Measurements from ENCODE around the gene LY6G5B.

LY6G5B gene

DNA sequence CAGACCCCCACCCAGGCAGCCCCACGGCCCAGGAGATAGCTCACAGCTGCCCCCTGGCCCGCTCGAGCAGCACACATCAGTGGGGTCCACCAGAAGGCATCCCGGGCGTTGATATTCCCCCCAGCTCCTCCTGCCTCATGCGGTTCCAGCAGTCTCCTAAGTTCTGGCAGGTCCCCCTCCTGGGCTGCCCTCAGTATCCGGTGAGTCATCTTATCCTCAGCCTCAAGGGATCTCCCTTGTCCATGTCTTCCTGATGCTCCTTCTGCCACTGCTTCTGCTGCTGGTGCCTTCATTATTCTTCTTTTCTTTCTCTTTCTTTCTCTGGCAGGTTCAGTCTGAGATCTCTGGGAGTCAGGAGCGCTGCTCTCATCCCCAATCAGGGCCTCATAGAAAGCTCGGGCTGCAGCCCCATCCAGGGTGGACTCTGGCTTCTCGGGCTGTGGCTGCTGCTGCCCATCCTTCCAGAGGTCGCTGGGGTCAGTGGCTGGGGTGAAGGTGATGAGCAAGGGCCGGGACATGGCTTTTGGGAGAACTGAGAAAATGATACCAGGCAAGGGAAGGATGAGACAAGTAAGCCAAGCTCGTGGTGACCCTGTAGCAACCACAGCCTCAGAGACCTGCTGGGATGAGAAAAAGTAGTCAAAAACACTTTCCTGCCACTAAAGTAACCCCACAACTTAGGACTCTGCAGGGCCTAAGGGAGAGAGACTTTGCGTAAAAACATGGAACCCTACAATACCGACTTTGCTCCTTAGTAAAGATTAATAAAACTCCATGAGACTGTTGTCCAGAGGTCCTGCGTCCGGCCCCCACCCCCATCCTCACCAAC lies 5.6 kb upstream of the LY6G5B start:
- no peak for DNase-seq

DNA sequence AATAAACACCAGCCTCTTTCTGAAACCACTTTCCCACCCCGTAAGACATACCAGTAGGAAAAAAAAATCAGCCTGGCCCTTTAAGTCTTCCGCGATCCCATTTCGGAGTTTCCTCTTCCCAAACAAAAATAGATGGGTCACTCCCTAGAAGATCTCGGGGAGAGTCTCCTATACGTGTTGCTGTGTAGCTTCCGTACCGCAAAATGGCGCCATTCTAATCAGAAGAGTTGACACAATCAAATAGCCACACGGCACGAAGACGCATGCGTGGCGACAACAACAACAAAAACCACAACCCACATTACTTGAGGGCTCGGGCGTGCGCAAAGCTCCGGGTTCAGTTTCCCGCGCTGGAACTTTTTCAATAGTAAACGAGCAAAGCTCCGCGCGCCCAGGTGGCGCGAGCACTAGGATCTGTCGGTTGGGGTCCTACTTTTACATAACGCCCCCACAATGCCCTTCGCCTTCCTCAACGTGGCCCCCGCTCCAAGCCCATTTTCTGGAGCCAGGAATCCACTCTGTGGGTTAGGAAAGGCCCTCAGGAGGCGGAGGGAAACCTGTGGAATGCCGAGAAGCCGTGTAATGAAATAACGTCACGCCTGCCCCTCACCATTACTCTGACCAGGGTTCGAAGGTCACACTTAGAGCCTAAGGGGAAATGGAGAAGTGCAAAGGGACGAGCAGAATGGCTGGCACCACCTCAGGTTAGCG lies 4.8 kb upstream of the LY6G5B start, which contains the start of gene GPANK1:
Gene GPANK1, minus strand, starts transcription at position 208 of the 711 bp plus-strand sequence. CDS start 519 bp downstream, outside the sequence.
- DNase-seq = peak; percentile 80 to 90

DNA sequence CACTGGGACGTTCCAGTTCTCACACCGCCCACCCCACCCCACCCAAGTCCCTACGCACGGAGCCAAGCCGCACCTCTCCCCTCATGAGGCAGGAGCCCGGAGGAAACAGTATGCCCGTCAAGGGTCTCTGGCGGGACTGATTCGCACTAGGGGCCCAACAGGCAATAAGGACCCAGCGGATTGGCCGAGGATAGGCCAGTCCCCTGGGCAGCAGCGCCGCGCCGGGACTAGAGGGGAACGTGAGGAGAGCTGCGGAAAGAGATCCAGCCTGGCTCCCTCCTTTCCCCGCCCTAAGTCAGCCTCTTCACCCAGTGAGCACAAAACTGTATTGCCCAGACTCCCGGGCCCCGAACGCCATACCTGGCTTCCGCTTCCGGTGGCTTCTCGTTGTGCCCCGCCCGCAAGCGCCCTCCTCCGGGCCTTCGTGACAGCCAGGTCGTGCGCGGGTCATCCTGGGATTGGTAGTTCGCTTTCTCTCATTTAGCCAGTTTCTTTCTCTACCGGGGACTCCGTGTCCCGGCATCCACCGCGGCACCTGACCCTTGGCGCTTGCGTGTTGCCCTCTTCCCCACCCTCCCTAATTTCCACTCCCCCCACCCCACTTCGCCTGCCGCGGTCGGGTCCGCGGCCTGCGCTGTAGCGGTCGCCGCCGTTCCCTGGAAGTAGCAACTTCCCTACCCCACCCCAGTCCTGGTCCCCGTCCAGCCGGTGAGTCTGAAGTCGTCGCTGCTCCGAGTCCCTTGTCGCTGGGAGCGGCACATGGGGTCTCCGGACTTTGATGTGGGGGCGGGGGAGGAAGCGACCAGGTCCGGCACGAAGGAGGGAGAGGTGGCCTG lies 4.1 kb upstream of the LY6G5B start, which contains the start of gene CSNK2B:
Gene CSNK2B, plus strand, starts transcription at position 580 of the 836 bp plus-strand sequence. CDS start 752 bp downstream, outside the sequence.
- DNase-seq = peak; percentile 97 to 98

DNA sequence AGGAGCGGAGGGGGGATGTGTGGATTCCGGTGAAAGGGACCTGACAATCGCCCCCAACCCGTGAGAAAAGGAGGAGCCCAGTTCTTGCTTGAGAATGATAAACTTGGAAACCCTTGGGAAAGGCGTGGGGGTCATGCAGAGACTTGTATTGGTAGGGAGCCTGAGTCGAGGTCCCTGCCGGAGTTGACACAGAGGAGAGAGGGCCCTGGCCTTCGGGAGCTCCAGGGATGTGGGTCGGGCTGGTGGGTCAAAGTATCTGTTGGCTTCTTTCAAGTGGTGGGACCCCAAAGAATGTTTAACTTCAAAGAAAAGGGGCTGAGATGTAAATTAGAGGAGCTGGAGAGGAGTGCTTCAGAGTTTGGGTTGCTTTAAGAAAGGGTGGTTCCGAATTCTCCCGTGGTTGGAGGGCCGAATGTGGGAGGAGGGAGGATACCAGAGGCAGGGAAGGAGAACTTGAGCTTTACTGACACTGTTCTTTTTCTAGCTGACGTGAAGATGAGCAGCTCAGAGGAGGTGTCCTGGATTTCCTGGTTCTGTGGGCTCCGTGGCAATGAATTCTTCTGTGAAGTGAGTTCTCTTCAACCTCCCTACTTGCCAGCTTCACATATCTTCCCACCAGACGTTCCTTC lies 3.3 kb upstream of the LY6G5B start:
- no peak for DNase-seq

DNA sequence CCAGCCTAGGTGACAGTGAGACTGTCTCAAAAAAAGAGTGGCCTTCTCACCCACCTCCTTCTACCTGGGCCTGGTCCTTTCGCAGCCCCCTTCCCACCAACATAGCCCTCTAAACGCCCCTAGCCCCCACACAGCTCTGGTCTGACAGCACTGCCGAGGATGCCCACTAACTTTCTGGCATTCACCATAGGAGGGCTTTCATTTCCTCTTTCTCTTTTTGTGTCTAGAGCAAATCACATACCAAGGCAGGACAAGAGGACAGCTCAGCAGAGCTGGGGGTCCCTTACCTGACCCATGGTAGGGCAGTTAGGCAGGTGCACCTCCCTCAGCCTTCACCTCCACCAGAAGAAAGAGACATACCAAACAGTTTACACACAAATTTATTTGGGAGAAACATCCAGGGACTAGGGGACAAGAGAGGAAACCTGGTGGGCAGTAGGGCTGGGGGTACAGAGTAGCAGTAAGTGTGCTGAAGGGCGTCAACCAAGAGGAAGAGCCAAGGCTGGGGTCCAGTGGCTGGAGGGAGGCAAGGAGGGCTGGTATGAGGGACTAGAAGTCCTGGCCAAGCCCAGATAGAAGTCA lies 6.6 kb downstream of the LY6G5B start:
- no peak for DNase-seq

DNA sequence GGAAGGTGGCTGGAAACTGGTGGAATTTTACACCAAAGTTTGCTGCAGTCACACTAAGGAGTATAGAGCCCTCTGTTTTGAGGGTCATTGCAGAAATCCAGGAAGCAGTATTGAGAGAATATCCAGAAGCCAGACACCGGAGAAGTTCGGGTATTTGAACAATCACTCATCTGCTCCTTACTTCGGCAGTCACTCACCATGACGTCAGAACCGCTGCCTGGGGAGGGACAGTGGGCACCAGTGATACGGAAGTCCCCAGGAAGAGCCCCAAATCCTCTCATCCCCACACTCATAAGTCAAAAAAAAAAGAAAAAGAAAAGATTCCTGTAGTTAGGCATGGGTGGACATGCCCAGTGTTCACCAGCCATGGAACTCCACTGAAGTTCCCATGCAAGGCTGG lies 7.1 kb downstream of the LY6G5B start:
- DNase-seq = no peak

DNA sequence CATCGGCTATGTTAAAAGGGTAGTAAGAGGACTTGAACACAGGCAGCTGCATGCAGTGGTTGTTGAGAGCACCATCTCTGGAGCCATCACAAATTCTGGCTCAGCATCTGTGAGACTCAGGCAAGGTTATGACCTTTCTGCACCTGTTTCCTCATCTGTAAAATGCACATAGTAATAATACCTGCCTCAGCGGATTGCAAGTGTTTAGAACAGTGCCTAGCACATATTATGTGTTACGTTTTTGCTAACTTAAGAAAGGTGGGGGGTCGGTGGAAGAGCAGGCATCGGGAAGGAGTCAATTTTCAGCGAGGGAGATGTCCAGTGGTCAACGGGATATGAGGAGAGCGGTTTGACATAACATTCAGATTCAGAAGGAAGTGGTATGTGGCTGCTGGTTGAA lies 8.2 kb downstream of the LY6G5B start:
- no peak for DNase-seq

DNA sequence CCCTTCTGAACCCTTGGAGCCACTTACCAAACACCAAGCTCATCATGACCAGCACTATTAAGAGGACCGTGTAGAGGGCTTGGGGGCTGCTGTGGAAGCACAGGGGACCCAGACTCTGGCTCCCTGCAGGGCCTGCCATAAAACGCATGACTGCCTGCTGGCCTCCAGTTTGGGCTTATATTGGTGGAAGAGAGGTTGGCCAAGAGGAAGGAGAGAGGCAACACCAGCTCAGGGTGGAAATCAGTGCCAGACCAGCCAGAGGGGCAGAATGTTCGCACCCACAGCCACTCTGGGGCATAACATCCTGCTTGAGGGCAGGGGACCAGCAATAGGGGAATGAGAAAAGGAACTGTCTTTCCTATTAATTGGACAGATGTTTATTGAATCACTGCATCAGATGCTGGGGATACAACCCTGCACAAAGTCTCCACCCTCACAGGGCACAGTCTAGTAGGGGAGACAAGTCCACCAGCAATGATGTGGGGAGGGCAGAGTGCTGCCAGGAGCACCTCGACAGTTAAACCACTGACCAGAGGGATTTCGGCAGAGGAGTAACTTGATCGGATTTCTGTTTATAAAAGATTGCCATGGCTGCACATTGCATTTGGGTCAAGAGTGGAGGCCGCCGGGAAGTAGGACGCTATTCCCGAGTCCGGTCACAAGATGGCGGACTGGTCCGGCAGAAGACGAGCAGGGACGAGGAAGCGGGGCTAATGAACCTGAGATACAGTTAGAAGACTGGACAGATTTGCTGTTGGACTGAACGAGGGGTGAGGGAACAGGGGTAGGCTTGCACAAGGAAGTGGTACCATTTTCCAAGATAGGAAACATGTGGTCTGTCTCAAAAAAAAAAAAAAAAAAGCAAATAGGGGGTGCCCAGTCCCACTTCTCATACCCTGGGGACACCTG lies 10.7 kb downstream of the LY6G5B start, which contains the start of gene LY6G5C:
Gene LY6G5C, minus strand, starts transcription at position 842 of the 909 bp plus-strand sequence. Its CDS starts 694 bp downstream, at position 148.
- peak; percentile 80 to 86 for DNase-seq

DNA sequence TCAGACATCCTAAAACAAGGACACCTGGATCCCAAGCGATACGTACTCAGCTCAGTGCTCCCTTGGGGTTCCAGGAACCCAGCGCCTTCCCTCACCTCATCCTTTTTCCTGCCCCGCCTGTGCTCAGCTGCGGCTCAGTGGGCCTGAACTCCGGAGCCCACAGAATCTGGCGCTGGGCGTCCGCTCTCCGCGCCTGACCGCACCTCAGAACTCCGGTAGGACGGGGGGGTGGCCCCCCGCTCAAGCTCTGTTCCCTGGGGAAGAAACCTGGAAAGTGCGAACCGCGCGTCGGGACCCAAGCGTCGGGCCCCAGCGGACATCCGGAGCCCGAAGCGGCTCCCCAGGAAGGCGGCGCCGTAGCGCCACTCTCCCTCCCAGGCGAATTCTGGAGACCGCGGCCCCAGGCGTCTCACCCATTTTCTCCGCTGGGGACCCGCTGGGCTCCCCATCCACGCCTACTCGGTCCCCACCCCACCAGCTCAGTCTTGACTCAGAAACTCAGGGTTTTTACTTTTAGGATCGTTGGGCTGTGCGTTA lies 11.4 kb downstream of the LY6G5B start:
- DNase-seq = peak in 1 of 2 experiments; percentile 32

DNA sequence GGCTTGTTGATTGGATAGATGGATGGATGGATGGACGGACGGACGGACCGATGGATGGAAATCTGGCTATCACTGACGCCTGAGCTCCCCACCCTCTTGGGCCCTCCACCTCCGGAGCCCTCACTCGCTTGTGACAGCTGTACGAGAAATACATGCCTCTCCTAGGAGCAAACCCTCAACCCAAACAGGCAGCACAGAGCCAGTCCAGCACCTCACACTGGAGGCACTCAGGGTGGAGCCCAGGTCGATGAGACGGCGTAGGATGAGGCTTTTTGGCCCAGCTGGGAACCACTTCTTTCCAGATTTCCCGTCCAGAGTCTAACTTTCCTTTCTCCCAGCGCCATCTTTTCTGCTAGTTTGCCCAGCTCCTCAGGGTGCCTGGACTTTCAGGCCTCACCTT lies 13.8 kb downstream of the LY6G5B start:
- no peak for DNase-seq

DNA sequence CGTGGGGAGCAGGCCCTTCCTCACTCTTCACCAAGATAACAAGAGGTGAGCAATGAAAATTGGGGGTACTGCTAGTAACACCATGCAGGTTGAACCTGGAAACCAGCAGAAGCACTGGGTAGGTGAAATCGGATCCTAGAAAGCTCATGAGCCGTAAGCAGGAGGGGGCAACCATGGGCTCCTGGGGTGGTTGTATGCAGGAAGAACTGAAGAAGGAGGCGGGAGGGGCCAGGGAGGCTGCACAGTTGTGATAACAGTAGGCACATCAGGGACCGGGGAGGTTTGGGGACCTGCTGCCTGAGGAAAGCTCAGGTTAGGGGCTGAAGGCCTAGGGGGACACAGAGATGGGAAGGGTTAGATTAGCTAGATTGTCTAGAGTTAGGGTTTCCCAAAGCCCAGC lies 16.7 kb downstream of the LY6G5B start:
- no peak for DNase-seq

DNA sequence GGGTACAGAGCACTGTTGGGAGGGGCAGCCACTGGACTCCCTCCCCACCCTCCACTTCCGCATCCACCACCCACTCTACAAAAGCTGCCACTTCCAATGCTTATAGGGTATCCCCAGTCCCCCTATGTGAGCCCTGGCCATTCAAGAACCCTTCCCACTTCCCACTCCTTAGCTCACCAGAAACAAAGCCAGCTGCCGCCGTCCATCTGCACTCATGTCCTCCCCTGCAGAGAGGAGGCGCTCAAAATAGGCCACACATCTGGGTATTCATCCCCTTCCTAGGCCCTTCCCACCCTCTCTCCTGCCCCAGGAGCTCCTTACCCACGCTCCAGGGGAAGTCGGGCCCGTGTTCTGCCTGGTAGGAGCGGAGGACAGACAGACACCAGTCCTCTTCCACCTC lies 17.5 kb downstream of the LY6G5B start:
- no peak for DNase-seq

DNA sequence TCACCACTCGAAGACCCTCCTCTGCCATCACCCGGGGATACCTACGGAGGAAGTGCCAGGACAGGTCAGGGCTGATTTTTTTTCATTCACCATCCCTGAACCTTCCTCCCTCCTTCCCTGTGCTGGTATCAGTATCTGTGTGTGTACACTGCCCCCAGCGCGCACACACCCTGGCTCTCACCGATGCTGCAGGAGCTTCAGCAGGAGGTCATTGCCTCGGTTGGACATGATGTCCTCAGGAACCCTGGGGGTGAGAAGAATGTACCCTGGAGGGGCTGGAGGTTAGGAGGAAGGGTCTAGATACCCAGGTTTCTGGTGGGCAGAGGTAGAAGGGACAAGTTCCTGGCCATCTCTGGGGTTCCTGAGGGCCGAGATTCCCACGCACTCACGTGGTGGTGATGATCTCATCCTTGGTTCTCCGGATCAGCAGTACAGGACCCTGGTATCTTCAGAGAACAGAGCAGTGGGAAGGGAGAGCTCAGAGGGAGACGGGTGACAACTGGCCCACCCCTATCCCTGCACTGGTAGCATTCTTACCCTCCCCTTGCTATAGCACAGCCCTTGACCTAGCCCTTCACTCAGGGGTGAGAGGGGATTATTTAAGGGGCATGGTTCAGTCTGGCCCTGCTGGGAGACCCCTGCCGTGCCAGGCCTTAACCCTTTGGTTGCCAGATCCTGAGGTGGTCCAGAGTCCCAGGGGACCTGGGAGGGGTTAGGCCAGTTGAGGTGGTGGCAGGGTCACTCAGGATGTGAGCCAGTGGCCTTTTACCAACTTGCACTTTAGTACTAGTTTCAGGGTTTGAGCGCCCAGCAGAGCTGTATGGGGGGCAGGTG lies 18.3 kb downstream of the LY6G5B start:
- no peak for DNase-seq

DNA sequence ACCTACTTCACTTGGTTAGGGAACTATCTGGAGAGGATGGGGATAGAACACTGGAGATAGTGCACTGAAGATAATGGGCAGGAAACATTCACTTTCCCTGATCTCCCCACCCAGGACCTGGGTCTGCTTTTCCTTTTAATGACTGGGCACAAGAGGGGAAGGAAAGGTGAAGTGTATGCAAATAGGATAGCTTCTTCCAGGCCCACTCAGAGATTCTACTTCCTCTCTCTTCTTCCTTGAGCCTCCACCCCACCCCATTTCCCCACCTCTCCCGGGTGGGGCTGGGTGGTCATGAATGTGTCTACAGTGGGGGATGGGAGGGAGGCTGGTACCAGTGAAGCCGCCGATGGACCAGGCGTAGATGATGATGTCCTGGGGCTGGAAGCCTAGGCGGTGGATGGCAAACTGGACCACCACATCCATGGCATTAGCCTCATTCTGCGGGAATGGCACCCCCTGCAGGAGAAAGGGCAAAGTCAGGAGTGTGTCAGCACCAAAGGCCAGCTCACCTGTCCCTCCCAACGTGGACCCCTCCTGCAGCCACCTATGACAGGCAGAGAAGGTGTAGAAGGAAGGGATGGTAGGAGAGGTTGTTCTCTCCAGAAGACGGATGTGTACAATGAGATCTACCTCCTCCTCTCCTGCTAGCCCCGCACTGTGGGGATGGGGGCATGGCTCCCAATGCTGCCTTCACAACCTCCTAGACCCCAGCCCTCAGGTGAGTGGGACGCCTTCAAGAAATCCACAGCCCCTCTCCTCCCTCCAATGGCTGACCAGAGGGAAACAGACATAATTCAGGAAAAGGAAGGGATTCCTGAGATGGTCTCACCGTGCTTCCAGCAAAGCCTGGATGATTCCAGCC lies 19.7 kb downstream of the LY6G5B start:
- no peak for DNase-seq

DNA sequence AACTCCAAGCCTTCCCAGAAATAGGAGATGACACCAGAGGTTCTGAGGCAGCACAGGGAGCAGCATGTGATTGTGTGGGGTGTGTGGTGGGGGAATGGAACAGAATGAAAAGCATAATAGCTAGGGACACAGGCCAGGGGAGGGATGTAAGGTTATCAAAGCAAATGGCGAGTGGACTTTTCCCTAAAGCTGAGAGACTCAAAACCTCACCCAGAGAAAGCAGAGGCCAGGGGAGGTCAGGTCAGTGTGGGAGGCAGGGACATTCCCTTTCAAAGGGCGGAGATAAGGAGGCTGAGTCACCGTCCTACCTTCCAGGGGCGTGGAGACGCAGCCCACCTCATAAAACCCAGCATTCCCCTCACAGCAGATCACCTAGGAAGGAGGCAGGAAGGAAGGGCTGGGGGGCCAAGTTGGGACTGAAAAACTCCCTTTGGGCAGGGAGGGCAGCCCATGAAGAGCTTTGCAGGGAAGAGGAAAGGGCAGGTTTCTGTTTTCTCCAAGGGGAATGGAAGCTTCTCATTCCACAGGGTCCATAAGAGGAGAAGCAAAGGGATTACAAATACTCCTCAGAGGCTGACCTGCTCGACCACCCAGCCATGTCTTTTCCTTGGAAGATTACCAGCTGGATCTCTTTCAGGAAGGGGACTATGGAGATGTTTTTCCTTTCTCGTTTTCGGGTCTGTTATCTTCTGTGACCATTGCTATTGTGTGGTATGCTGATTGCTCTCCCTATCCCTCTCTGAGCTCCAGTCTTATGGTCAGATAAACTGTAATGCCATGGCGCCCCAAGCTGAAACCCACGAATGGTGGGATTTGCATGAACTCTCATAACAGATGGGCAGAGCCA lies 20.7 kb downstream of the LY6G5B start:
- DNase-seq = no peak

DNA sequence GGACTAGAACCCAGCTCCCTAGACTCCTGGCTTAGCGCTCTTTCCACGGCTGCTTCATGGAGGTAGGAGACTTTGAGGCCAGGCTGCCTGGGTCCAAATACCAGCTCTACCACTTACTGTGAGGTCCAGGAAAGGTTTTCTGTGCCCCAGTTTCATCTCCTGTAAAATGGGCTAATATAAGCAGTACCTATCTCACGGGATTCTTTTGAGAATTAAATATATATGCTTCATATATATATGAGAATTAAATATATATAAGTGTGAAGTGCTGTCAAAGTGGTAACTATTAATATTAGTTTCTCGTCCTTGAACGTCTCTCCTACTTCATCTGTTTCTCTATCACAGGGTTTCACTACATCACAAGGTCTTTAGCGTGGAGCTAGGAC lies 21.3 kb downstream of the LY6G5B start:
- no peak for DNase-seq

DNA sequence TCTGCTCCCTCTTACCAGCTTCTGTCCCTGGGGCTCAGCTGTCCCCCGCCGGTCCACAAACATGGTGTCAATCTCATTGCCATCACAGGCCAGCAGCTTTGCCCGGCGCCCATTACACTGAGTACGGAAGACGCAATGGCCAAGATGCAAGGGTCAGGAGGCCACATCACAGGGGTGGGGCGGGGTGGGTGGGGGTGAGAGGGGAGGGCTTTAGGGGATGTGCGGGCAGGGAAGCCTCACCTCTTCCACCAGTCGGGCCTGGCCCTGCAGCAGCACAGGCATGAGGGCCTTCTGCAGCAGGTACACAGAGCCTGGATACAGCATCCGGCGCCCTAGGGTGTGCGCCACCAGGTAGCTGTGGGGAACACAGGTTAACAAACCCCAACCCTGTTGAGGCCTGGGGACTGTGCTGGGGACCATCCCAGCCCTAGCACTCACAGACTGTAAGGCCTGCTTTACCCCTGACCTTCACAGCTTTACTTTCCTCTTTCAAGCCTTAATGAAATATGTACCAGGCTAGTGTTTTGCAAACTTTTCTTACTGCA lies 21.9 kb downstream of the LY6G5B start:
- DNase-seq = no peak
